Measurements from ENCODE around the gene KLHL14.

The KLHL14 gene

DNA sequence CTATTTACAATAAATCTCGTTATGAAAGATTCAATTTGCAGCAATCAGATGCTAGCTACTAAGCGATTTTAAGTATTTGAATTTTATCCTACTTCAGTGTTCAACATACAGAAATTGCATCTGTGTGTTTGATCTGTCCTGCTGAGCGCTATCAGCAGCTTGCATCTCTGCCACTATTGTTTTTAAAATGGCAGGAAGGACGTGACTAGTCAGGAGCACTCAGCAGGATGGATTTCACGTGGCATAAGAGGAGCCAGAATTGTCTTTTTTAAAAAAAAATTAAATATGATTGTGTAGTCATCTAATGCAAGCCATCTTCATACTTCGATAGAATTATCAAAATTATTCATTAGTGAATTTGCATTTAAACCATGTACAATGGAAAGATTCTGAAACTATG lies 2.8 kb upstream of the KLHL14 start:
- TF ChIP-seq, protein P1, sequence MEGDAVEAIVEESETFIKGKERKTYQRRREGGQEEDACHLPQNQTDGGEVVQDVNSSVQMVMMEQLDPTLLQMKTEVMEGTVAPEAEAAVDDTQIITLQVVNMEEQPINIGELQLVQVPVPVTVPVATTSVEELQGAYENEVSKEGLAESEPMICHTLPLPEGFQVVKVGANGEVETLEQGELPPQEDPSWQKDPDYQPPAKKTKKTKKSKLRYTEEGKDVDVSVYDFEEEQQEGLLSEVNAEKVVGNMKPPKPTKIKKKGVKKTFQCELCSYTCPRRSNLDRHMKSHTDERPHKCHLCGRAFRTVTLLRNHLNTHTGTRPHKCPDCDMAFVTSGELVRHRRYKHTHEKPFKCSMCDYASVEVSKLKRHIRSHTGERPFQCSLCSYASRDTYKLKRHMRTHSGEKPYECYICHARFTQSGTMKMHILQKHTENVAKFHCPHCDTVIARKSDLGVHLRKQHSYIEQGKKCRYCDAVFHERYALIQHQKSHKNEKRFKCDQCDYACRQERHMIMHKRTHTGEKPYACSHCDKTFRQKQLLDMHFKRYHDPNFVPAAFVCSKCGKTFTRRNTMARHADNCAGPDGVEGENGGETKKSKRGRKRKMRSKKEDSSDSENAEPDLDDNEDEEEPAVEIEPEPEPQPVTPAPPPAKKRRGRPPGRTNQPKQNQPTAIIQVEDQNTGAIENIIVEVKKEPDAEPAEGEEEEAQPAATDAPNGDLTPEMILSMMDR (IDR thresholded peaks at IDR 0.05): no peak

DNA sequence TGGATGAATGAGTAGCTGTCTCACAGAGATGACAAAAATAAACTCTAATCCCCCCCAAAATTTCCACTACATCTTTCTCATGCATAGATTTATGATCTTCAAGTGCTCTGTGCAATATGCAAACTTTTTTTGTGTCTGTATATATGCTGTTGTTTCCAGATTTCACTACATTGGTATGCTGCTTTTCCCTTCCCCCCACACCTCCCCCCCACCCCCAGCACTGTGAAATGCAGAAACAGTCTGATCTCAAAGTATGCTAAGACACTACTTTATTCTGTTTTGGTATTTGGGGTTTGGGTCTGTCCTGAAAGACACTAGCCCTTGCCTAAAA lies 524 bp upstream of the KLHL14 start:
- TF ChIP-seq, protein P1 (IDR thresholded peaks at IDR 0.05): no peak

- TF ChIP-seq, protein P1 (IDR thresholded peaks at IDR 0.05): no peak
Measured at GRCh38 chr18:32771871-32772580, 797 bp downstream of the KLHL14 start.

- TF ChIP-seq, protein P1 (IDR thresholded peaks at IDR 0.05): no peak
Measured at GRCh38 chr18:32771169-32771751, 1.6 kb downstream of the KLHL14 start.

GRCh38 chr18:32770666-32771168 lies 2.1 kb downstream of the KLHL14 start:
- TF ChIP-seq, protein P1 (IDR thresholded peaks at IDR 0.05): no peak

DNA sequence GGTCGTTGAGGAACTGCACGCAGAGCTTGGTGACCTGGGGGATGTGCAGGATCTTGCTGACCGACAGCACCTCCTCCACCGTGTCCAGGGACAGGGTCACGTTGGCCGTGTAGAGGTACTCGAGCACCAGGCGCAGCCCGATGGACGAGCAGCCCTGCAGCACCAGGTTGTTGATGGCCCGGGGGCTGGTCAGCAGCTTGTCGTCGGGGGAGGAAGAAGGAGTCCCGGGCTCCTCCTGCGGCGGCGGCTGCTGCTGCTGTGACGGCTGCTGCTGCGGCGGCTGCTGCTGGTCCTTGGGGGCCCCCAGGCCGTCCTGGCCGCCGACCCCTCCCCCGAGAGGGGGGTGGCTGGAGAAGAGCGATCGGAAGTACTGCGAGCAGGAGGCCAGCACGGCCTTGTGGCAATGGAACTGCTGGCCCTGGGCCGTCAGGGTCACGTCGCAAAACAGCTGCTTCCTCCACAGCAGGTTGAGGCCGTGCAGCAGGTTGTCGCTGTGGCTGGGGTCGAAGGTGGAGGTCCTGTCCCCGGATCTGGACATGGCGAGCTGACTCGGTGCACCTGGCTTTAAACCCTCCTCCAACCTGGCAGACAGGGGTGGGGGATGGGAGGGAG lies 2.7 kb downstream of the KLHL14 start:
- TF ChIP-seq, protein P1 (IDR thresholded peaks at IDR 0.05): no peak

DNA sequence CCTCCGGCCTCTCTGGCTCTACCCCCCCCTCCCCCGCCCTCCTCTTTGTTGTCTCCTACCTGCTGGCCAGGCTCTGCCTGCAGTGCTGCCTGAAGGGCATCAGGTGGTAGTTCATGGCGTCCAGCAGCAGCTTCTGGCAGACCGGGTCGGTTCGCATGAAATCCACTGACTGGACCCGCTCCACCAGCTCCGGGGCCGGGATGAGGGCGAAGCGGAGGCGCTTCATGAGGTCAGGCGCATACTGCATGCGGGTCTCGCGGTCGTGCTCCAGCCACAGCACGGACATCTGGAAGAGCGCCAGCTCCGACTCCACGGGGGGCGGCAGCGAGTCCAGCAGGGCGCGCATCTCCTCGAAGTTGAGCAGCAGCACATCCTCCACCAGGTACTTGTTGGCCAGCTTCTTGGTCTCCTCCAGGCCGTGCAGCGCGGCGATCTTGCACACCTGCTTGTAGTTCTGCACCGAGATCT lies 3.2 kb downstream of the KLHL14 start:
- TF ChIP-seq, protein P1 (IDR thresholded peaks at IDR 0.05): no peak

All from LNCAP (cell line).